ENCODE results near the gene ANKH.

The ANKH gene

GRCh38 chr5:14765587-14765986 is 106.0 kb downstream of the ANKH start:
- DNase-seq (ENCODE audit: low read depth): no peak
- H3K4me3 ChIP-seq (ENCODE audit: control insufficient read depth, low read depth, low read length): no peak overlapping the region
- no peak for TF ChIP-seq CTCF (IDR thresholded peaks at IDR 0.05; ENCODE audit: control insufficient read depth, insufficient read depth, low read depth, low read length, missing control alignments)

GRCh38 chr5:14762549-14763216 is 108.9 kb downstream of the ANKH start:
- no peak overlapping the region for H3K4me3 ChIP-seq (ENCODE audit: control insufficient read depth, low read depth, low read length)
- TF ChIP-seq CTCF (IDR thresholded peaks at IDR 0.05; ENCODE audit: control insufficient read depth, insufficient read depth, low read depth, low read length, missing control alignments): no peak
- DNase-seq (ENCODE audit: low read depth): no peak

- DNase-seq (ENCODE audit: low read depth): no peak
- no peak for TF ChIP-seq CTCF (IDR thresholded peaks at IDR 0.05; ENCODE audit: control insufficient read depth, insufficient read depth, low read depth, low read length, missing control alignments)
- H3K4me3 ChIP-seq (ENCODE audit: control insufficient read depth, low read depth, low read length): no peak overlapping the region
Observed at GRCh38 chr5:14760548-14761002, 111.0 kb downstream of the ANKH start.

- no peak for TF ChIP-seq CTCF (IDR thresholded peaks at IDR 0.05; ENCODE audit: control insufficient read depth, insufficient read depth, low read depth, low read length, missing control alignments)
- DNase-seq (ENCODE audit: low read depth): no peak
- no peak overlapping the region for H3K4me3 ChIP-seq (ENCODE audit: control insufficient read depth, low read depth, low read length)
Observed at GRCh38 chr5:14759744-14760547, 111.6 kb downstream of the ANKH start.

GRCh38 chr5:14757850-14758249 is 113.7 kb downstream of the ANKH start:
- no peak for DNase-seq (ENCODE audit: low read depth)
- no peak overlapping the region for H3K4me3 ChIP-seq (ENCODE audit: control insufficient read depth, low read depth, low read length)
- TF ChIP-seq CTCF (IDR thresholded peaks at IDR 0.05; ENCODE audit: control insufficient read depth, insufficient read depth, low read depth, low read length, missing control alignments): no peak

- H3K4me3 ChIP-seq (ENCODE audit: control insufficient read depth, low read depth, low read length): no peak overlapping the region
- no peak for TF ChIP-seq CTCF (IDR thresholded peaks at IDR 0.05; ENCODE audit: control insufficient read depth, insufficient read depth, low read depth, low read length, missing control alignments)
- no peak for DNase-seq (ENCODE audit: low read depth)
Observed at GRCh38 chr5:14756478-14756877, 115.1 kb downstream of the ANKH start.
